Liver (tissue), 3 donors: ENCODE measurements around the gene NIBAN1.

Experiments
- GABPA ChIP-seq, 2 donors: IDR thresholded peaks in 1 of 2; conservative IDR thresholded peaks in 1 of 2; 2 replicates each; pipeline ENCODE4 v1.6.1; 2016; ENCODE audit warnings: antibody characterized with exemption in 2 of 2, mild to moderate bottlenecking in 1 of 2, moderate library complexity in 1 of 2
- HNF4G ChIP-seq: IDR thresholded peaks from 2 replicates; pipeline ENCODE4 v1.6.1; 2016; ENCODE audit warnings: antibody characterized with exemption
- JUND ChIP-seq, 2 donors: IDR thresholded peaks; 2 replicates each; pipeline ENCODE4 v1.6.1; 2016; ENCODE audit warnings: antibody characterized with exemption in 2 of 2
- MAX ChIP-seq: IDR thresholded peaks from 2 replicates; pipeline ENCODE4 v1.6.1; 2016; ENCODE audit warnings: antibody characterized with exemption
- RAD21 ChIP-seq, 2 donors: IDR thresholded peaks; 2 replicates each; pipeline ENCODE4 v1.6.1; 2016; ENCODE audit warnings: antibody characterized with exemption in 2 of 2, mild to moderate bottlenecking in 2 of 2
- RXRA ChIP-seq, 2 donors: IDR thresholded peaks; 2 replicates each; pipeline ENCODE4 v1.6.1; 2017 to 2018; ENCODE audit warnings: antibody characterized with exemption in 2 of 2, mild to moderate bottlenecking in 1 of 2
- SP1 ChIP-seq: IDR thresholded peaks from 2 replicates; pipeline ENCODE4 v1.6.1; 2018; ENCODE audit warnings: antibody characterized with exemption, mild to moderate bottlenecking
- TAF1 ChIP-seq: conservative IDR thresholded peaks from 2 replicates; pipeline ENCODE4 v1.6.1; 2016; ENCODE audit warnings: antibody characterized with exemption, mild to moderate bottlenecking
- TF ChIP-seq, protein P1 (sequence below): fragments of 150-350 bp; IDR thresholded peaks from 2 replicates; pipeline ENCODE4 v1.5.1; 2017; ENCODE audit warnings: improper control_type of control experiment, low read depth, low read length; ENCODE audit not compliant: missing input control
- TF ChIP-seq, protein P2 (sequence below): IDR thresholded peaks from 2 replicates; pipeline ENCODE4 v1.6.1; 2016; ENCODE audit warnings: antibody characterized with exemption, mild to moderate bottlenecking
- TF ChIP-seq, protein P3 (sequence below): IDR thresholded peaks from 2 replicates; pipeline ENCODE4 v1.6.1; 2016; ENCODE audit warnings: antibody characterized with exemption
- TF ChIP-seq, protein P4 (sequence below): IDR thresholded peaks from 2 replicates; pipeline ENCODE4 v1.6.1; 2016; ENCODE audit warnings: antibody characterized with exemption
- donor health status: healthy.
- donor health status: healthy.

GRCh38 chr1:185017966-185018365 is 43.7 kb upstream of the NIBAN1 start:
- TF ChIP-seq JUND (IDR thresholded peaks at IDR 0.05) (no peak), MAX (no peak), TAF1 (no peak), RAD21 (IDR thresholded peaks at IDR 0.05) (no peak), GABPA (IDR thresholded peaks at IDR 0.05 in 1 of 2, conservative IDR thresholded peaks at IDR 0.05 in 1 of 2) (no peak), SP1 (no peak), RXRA (IDR thresholded peaks at IDR 0.05) (no peak), HNF4G (no peak)
- TF ChIP-seq, protein P1, sequence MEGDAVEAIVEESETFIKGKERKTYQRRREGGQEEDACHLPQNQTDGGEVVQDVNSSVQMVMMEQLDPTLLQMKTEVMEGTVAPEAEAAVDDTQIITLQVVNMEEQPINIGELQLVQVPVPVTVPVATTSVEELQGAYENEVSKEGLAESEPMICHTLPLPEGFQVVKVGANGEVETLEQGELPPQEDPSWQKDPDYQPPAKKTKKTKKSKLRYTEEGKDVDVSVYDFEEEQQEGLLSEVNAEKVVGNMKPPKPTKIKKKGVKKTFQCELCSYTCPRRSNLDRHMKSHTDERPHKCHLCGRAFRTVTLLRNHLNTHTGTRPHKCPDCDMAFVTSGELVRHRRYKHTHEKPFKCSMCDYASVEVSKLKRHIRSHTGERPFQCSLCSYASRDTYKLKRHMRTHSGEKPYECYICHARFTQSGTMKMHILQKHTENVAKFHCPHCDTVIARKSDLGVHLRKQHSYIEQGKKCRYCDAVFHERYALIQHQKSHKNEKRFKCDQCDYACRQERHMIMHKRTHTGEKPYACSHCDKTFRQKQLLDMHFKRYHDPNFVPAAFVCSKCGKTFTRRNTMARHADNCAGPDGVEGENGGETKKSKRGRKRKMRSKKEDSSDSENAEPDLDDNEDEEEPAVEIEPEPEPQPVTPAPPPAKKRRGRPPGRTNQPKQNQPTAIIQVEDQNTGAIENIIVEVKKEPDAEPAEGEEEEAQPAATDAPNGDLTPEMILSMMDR = no peak
- TF ChIP-seq, protein P2, sequence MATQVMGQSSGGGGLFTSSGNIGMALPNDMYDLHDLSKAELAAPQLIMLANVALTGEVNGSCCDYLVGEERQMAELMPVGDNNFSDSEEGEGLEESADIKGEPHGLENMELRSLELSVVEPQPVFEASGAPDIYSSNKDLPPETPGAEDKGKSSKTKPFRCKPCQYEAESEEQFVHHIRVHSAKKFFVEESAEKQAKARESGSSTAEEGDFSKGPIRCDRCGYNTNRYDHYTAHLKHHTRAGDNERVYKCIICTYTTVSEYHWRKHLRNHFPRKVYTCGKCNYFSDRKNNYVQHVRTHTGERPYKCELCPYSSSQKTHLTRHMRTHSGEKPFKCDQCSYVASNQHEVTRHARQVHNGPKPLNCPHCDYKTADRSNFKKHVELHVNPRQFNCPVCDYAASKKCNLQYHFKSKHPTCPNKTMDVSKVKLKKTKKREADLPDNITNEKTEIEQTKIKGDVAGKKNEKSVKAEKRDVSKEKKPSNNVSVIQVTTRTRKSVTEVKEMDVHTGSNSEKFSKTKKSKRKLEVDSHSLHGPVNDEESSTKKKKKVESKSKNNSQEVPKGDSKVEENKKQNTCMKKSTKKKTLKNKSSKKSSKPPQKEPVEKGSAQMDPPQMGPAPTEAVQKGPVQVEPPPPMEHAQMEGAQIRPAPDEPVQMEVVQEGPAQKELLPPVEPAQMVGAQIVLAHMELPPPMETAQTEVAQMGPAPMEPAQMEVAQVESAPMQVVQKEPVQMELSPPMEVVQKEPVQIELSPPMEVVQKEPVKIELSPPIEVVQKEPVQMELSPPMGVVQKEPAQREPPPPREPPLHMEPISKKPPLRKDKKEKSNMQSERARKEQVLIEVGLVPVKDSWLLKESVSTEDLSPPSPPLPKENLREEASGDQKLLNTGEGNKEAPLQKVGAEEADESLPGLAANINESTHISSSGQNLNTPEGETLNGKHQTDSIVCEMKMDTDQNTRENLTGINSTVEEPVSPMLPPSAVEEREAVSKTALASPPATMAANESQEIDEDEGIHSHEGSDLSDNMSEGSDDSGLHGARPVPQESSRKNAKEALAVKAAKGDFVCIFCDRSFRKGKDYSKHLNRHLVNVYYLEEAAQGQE = no peak
- TF ChIP-seq, protein P3, sequence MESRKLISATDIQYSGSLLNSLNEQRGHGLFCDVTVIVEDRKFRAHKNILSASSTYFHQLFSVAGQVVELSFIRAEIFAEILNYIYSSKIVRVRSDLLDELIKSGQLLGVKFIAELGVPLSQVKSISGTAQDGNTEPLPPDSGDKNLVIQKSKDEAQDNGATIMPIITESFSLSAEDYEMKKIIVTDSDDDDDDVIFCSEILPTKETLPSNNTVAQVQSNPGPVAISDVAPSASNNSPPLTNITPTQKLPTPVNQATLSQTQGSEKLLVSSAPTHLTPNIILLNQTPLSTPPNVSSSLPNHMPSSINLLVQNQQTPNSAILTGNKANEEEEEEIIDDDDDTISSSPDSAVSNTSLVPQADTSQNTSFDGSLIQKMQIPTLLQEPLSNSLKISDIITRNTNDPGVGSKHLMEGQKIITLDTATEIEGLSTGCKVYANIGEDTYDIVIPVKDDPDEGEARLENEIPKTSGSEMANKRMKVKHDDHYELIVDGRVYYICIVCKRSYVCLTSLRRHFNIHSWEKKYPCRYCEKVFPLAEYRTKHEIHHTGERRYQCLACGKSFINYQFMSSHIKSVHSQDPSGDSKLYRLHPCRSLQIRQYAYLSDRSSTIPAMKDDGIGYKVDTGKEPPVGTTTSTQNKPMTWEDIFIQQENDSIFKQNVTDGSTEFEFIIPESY = no peak
- TF ChIP-seq, protein P4, sequence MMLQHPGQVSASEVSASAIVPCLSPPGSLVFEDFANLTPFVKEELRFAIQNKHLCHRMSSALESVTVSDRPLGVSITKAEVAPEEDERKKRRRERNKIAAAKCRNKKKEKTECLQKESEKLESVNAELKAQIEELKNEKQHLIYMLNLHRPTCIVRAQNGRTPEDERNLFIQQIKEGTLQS = no peak
